GM19238 (cell line): ENCODE data around the gene LRRC46.
A peak's percentile ranks its signal among the peaks of the same experiment; 100 is the strongest.

Source experiments
- DNase-seq: peaks from one replicate; pipeline ENCODE4 v3.0.0; 2011; ENCODE audit warnings: low spot score; ENCODE audit not compliant: insufficient read length

The LRRC46 gene

DNA sequence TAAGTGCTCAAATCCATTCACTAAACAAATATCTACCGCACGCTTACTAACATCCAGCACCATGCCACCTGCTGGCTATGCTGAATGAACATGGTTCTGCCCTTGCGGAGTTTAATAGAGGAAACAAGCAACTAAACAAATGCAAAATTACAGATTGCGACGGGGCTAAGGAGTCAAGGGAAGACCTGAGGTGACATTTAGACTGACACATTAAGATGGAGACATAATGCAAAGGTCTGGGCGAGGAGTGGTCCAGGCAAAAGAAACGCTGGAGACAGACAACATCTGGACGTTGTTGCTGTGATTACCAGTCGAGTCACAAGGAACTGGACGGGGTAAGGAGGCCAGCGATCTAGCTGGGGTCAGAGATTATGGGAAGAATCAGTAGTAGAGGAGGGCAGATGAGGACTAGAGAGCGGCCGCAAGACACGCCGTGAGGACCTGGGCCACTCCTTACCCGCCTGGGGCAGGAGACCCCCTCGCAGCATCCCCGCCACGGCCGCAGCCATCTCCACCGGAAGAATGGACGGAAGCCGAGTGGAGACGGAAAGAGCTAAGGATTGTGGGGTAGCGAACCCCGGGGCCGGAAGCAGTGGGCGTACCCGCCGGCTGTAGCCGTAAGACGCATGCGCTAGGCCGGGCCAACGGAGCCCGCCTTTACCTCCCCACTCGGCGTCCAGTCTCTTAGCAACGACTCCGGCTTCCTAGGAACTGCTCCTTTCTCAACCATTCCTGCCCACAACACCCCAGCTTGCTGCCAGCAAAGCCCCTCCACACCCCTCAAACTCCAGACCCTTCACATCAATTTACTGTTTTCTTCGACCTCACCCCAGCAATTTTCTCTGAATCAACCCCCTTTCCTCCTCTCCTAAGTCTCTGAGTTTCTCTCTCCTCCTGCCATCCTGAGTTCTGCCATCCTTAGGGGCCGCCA is at the start of gene LRRC46, which contains the start of gene MRPL10:
Gene LRRC46, plus strand, starts transcription at position 668 of the 931 bp plus-strand sequence. CDS start 320 bp downstream, outside the sequence.
Gene MRPL10, minus strand, starts transcription at position 539 of the 931 bp plus-strand sequence. Its CDS starts 30 bp downstream, at position 509.
- DNase-seq: peak; percentile 98

GRCh38 chr17:47785538-47786123 is 45.8 kb upstream of the LRRC46 start:
- no peak for DNase-seq

- DNase-seq: peak; percentile 54
These were observed 41.6 kb upstream of the LRRC46 start for GRCh38 chr17:47789611-47790561.

DNA sequence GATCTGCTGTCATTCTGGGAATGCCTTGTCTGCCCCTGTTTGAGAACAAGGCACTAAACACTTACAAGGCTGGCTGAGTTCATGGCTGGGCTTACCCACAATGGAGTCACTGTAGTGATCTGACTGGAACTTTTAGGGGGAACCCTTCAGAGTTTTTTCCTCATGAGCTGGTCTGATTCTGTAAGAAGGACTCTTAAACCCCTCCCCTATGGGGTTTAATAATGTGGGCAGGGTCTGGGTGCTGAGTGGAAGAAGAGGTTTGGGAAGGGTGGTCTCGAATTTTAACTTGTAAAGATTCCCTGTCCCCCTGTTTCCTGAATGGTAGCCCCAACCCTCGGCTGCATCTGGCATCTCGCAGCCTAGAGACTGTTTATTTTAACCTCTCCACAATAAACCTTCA is 40.4 kb upstream of the LRRC46 start:
- no peak for DNase-seq

DNA sequence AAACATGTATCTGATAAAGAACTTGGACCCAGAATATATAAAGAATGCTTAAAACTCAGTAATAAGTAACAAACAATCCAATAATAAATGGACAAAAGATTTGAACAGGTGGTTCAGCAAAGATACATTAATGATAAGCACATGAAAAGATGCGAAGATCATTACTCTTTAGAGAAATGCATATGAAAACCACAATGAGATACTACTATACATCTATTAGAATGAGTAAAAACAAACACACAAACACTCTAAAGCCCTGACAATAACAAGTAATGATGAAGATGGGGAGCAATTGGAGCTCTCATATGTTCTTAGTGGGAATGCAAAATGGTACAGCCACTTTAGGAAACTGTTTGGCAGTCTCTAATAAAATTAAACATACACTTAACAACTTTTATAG is 39.0 kb upstream of the LRRC46 start:
- no peak for DNase-seq

- no peak for DNase-seq
These were observed 38.5 kb upstream of the LRRC46 start for GRCh38 chr17:47792979-47793378.

DNA sequence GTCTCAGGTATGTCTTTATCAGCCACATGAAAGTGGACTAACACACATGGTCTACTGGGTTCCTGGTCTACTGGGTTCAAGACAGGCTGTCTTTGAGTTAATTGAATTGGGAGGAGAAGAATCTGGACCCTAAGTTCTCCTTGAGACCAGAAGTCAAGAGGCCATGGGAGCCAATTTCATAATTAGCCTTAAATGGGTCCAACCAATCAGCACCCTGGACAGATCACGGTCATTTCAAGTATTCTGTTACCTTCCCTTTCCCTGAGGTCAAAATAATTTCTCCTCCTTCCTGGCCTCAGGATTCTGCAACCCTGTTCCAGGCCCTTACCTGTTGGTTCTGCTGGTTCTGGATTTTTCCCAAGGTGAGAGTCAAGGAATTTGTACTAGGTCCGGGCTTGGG is 33.7 kb upstream of the LRRC46 start:
- DNase-seq: no peak

DNA sequence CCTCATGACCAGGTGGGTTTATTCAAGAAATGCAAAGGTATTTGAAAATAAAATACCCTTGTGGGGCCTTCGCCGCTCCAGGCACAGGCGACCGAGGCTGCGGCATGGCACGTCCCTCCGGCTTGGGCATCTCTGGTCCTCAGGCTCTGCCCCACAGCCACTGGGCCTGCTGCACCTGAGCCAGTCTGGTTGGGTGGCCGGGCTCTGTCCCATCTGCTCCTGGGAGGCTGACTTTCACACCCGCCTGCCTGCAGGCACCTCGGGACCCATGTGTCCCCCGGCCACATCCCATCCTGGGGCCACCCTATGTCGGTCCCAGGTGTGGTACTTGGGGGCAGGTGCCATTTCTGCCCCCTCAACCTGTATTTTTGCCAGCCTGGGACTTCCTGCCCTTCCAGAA is 30.8 kb upstream of the LRRC46 start:
- DNase-seq: no peak

- DNase-seq: no peak
These were observed 30.2 kb upstream of the LRRC46 start for GRCh38 chr17:47801176-47801765.

DNA sequence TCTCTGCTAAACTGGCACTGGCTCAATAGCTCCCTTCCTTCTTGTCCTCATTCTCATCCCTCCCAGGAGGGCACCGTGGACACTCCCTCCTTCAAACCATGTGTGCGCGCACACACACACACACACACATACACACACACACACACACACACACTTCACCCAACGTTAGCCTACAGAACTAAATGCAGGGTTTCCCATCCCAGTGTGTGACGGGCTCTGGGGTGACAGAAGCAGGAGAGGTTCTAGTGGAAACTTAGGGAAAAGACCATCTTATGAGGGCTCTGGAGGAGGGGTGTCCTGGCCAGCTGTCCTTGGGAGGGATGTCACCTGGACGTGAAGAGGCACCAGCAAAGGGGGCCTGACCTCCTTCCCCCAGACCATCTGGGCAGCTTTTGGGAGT is 29.6 kb upstream of the LRRC46 start:
- DNase-seq: no peak

DNA sequence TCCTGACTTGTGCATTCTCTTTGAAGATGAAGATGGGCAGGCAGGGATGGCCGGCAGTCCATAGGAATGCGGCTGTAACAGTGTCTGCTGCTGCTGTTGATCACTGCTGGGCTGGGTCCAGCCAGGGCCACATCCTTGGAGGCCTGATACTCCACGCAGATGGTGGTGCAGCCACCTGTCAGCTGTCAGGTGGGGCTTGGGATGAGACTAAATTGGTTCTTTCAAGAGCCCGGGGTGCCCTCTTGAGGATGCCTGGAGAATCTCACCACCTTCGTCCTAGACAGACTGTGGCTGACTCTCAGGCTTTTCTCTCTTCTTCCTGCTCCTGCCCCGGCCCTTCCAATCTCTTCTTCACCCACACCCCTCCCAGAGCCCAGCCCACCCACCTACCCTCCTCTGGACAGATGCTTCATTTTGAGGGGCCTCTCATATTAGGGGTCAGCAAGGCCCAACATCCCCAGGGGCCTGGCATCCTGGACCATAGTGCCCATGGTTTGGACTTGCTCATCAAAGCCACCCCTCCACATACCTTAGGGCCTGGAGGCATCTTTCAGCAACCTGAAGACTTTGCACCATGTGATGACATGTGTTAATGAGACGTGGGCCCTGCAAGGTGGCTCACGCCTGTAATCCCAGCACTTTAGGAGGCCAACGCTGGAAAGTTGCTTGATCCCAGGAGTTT is 29.0 kb upstream of the LRRC46 start:
- DNase-seq: peak; percentile 72

DNA sequence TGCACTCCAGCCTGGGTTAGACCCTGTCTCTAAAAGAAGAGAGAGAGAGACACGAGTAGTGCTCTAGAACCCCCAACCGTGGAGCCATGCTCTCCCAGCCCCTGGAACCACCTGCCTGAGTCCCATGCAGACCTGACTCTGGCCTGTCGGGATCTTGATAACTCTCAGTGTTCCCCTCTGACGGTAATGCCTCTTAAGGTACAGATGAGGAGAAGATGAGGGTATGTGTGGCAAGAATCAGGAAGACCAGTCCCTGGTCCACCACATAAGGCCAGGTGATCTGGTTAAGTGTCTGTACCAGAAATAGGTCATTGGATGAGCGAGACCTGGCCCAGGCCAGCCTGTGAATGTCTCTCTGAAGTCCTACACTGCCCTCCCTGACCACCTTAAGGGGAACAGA is 28.3 kb upstream of the LRRC46 start:
- DNase-seq: no peak

DNA sequence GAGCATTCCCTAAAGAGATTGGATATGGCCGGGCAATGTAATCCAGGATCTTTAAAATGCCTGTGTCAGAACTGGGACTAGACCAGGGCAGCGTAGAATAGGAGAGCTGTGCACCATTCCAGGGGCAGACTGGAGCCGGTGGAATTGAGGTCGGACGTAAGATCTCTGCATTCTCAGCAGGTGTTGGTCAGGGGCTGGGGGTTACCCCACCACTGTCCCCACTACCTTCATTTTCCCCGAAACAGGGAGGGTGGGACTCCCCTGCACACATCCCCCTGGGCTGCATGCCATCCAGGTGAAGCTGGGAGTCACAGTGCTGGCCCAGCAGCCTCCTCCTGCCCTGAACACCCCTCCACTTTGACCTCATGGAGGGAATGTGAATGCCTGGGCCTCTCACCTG is 27.7 kb upstream of the LRRC46 start:
- no peak for DNase-seq

DNA sequence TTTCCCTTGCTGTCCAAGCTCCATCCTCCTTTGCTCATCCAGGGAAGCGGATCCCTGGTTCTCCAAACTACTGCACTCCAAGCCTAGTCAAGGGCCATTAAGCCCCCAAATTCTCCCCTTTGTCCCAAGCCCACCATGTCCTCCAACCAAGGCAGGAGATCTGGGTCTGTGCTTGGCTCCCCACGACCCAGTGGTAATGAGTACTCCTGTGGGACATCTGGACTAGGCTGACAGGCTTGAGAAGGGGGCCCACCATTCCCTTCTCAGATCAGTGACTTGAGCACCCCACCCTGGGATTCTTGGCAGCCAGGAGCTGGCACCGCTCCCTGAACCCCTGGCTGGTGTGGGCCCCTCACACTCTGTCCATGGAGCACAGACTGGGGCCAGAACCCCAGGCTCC is 27.0 kb upstream of the LRRC46 start:
- DNase-seq: no peak

GRCh38 chr17:47806026-47806912 is 25.2 kb upstream of the LRRC46 start:
- no peak for DNase-seq

DNA sequence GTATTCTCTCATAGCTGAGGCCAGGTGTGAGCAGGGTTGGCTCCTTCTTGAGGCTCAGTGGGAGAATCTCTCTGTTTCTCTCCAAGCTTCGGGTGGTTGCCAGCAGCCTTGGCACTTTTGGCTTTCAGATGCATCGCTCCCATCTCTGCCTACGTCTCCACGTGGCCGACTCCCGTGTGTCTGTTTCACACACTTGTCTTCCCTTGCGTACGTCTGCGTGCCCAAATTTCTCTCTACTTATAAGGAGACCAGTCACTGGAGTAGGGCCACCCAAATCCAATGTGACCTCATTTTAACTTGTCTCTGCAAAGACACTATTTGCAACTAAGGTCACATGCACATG is 24.6 kb upstream of the LRRC46 start:
- no peak for DNase-seq

DNA sequence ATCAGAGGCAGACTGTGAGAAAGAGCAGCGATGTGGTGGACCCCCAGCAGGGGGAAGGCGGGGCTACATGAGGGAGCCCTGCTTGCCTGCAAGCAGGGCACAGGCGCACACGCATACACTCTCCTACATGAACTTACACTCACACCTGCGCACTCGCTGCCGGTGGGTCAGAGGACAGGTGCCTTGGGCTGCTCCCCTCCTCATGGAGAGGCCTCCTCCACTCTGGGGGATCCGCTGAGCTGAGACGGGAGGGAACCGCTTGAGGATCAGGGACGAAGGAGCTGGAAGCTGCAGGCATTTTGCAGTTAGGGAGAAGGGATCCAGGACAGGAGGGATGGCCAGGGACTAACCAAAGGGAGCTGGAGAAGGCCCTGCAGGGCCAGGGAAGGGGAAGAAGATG is 24.0 kb upstream of the LRRC46 start:
- DNase-seq: no peak

GRCh38 chr17:47808036-47808829 is 23.2 kb upstream of the LRRC46 start:
- no peak for DNase-seq
